ENCODE measurements around the gene PPP1R9B. TPM values are rescaled to one million over a fixed set of nuclear protein-coding genes. Genes with fewer than 3 reads are reported as not detected.

Gene PPP1R9B
- total RNA-seq, 3 donors from 2014 or later = 21.8 to 24.9 (median 22.7) TPM

DNA sequence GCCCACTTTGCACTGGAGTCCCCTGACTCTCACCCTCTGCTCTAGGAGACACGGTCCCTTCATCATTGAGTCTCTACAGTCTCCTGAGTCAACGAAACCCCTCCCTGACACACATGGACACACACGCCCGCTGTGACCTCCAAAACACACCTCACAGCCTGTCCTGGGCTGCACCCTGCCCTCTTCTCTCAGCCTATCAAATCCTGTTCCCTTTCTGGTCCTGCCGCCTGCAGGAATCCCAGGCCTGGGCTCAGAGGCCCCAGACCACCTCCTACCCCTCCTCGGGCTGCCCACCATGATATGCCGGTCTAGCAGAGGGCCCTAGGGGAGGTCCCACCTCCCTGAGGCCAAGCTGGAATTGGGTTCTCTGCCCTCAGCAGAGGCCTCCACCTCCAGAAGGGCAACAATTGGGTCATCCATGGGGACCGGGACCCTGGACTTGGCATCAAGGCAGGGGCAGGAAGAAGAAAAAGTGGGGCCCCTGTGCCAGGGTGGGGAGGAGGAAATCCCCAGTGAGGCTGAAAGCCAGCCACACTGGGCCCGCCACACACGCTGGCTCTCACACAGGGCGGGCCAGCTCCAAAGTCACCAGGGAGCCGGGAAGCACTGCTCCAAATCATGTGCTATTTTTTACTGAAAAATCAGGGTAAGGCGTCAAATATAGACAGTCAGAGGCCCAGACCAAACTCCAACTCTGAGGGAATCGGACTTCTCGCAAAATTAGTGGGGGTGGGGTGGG, 3.4 kb downstream of the PPP1R9B start:
- peak overlapping the region; percentile 88 to 94 for H3K27ac ChIP-seq
- TF ChIP-seq POLR2A (IDR thresholded peaks at IDR 0.05) (no peak), POLR2AphosphoS5 (IDR thresholded peaks at IDR 0.05) (no peak)
- TF ChIP-seq, protein P1, sequence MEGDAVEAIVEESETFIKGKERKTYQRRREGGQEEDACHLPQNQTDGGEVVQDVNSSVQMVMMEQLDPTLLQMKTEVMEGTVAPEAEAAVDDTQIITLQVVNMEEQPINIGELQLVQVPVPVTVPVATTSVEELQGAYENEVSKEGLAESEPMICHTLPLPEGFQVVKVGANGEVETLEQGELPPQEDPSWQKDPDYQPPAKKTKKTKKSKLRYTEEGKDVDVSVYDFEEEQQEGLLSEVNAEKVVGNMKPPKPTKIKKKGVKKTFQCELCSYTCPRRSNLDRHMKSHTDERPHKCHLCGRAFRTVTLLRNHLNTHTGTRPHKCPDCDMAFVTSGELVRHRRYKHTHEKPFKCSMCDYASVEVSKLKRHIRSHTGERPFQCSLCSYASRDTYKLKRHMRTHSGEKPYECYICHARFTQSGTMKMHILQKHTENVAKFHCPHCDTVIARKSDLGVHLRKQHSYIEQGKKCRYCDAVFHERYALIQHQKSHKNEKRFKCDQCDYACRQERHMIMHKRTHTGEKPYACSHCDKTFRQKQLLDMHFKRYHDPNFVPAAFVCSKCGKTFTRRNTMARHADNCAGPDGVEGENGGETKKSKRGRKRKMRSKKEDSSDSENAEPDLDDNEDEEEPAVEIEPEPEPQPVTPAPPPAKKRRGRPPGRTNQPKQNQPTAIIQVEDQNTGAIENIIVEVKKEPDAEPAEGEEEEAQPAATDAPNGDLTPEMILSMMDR (IDR thresholded peaks at IDR 0.05) = no peak
- intact Hi-C loops (cut with DNase I; ENCODE audit: low total_unique reads) = no loop called here
- H3K27me3 ChIP-seq = no peaks in the 10 kb centered on the region
- peaks cover 10 to 21% of the 10 kb centered on the region in 2 donors for H3K4me1 ChIP-seq
- H3K36me3 ChIP-seq = no peaks in the 10 kb centered on the region
- no peaks in the 10 kb centered on the region for H3K9me3 ChIP-seq
- peak overlapping the region; percentile 81 to 90 (median 85) for H3K4me3 ChIP-seq
- no peak for DNase-seq (ENCODE audit: low spot score in 2 of 2)

DNA sequence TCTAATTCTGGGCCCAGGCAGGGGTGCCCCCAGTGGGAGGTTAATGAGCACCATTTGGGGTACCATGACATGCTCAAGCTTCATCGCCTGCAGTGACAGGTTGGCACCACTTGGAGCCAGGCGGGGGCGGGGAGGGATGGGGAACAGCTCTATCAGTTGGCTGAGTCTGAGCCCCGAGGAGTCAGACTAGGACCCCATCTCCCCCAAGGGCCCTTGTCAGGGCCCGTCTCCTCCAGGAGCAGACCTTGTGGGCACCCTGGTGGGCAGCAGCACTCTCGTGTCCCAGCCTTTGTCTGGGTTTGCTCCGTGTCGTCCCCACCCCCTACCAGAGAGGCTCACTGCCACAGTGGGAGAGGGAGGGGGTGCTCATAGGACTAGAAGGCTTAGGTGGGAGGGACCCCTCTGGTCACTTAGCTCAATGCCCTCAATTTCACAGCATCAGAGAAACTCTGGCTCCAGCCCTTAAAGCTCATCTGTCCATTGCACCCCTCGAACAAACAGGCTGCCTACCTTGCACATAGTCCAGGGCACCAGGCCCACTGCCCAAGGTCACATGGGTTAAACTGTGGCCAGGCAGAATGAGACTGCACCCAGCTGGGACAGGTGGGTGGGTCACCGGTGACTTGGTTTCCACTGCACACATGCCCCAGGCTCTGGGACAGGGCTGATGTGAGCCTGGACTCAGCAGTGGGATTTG, 4.1 kb downstream of the PPP1R9B start:
- no peak for DNase-seq (ENCODE audit: low spot score in 2 of 2)
- no peak for TF ChIP-seq POLR2AphosphoS5 (IDR thresholded peaks at IDR 0.05)
- TF ChIP-seq, protein P1 (IDR thresholded peaks at IDR 0.05) = no peak
- no peak for TF ChIP-seq POLR2A (IDR thresholded peaks at IDR 0.05)
- Histone ChIP-seq H3K27me3 (no peaks in the 10 kb centered on the region), H3K4me1 (peaks cover 10 to 17% of the 10 kb centered on the region in 2 donors), H3K27ac (peak overlapping the region in 1 of 2 donors; percentile 94), H3K36me3 (no peaks in the 10 kb centered on the region), H3K4me3 (peak overlapping the region in 2 of 3 donors; percentile 81 to 90), H3K9me3 (no peaks in the 10 kb centered on the region)
- intact Hi-C loops (cut with DNase I; ENCODE audit: low total_unique reads) = no loop called here

DNA sequence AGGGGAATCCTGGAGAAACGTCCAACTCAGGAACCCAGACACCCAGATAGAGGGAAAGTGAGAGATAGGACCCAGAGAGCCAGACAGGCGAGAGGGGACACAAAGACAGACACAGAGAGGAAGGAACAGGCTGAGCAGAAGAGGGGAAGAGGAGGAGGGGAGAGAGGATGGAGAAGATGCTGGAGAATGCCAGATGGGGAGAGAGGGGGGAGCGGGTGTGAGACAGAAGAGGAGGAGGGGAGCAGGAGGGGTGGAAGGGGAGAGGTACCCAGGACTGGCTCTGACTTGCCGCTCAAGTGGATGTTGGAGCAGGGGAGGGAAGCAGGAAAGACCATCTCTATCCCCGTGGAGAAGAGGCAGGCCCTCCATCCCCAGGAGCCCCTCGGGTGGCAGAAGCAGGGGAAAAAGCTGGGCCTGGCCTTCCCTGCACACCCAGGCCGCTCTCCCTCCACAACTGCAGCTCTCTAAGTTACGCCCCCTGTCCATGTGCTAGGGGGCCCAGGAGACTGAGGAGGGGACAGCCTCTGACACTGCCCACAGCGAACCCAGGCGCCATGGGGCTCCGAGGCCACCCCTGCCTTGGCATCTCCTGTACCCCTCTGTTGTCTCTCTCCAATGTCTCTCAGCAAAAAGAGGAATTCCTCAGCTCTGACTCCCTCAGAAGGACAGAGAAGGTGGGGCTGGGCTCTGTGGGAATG, 4.8 kb downstream of the PPP1R9B start:
- Histone ChIP-seq H3K4me1 (peaks cover 10 to 17% of the 10 kb centered on the region in 2 donors), H3K4me3 (peak overlapping the region in 1 of 3 donors; percentile 90)
- intact Hi-C loops (cut with DNase I; ENCODE audit: low total_unique reads) = no loop called here

DNA sequence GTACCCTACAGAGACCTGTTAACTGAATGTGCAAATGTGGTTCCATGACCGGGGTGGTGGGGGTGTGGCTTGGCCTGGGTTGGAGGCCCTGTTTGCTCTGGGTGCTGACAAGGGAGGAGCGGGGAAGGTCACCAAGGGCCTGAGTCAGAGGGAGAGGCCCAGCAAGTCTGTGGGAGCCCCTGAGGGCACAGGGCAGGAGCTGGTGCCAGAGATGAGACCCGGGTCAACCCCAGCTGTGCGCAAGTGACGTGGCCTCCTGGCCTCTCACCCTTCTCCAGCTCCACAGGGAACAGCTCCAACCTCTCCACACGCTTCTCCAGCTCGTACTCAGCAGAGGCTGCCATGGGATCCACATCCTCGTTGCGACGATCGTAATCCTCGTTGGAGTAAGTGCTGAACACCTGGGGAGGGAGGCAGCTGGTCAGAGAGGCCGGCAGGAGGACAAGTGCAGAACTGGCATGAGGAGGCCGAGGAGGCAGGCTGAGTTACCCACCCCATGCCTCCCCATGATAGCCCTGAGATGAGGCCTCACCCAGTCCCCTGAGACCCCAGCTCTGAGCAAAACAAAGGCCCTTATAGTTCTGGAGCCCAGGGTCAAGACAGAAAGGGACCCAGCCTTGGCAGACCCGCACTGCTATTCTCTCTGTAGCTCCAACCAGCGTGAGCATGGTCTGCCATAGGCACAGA, 5.5 kb downstream of the PPP1R9B start:
- DNase-seq (ENCODE audit: low spot score in 2 of 2) = peak in 1 of 2 donors; percentile 68
- intact Hi-C loops (cut with DNase I; ENCODE audit: low total_unique reads) = no loop called here

More for the DNA sequence above, 4.8 kb downstream of the PPP1R9B start:
- Histone ChIP-seq H3K27me3 (no peaks in the 10 kb centered on the region), H3K9me3 (no peaks in the 10 kb centered on the region), H3K36me3 (no peaks in the 10 kb centered on the region), H3K27ac (peak overlapping the region in 1 of 2 donors; percentile 19)
- DNase-seq (ENCODE audit: low spot score in 2 of 2) = no peak
- TF ChIP-seq POLR2A (IDR thresholded peaks at IDR 0.05) = no peak
- TF ChIP-seq, protein P1 (IDR thresholded peaks at IDR 0.05) = no peak
- TF ChIP-seq POLR2AphosphoS5 (IDR thresholded peaks at IDR 0.05) = no peak

More for the DNA sequence above, 5.5 kb downstream of the PPP1R9B start:
- Histone ChIP-seq H3K27ac (peak overlapping the region in 1 of 2 donors; percentile 20), H3K36me3 (no peaks in the 10 kb centered on the region), H3K27me3 (no peaks in the 10 kb centered on the region), H3K4me3 (no peak overlapping the region), H3K4me1 (peaks cover 10 to 17% of the 10 kb centered on the region in 2 donors), H3K9me3 (no peaks in the 10 kb centered on the region)
- TF ChIP-seq, protein P1 (IDR thresholded peaks at IDR 0.05) = no peak
- TF ChIP-seq POLR2A (IDR thresholded peaks at IDR 0.05) (no peak), POLR2AphosphoS5 (IDR thresholded peaks at IDR 0.05) (no peak)

Data from breast epithelium (tissue), 4 donors.